BE2C (cell line): Measurements from ENCODE around the gene SLC2A6.

Experiments
- DNase-seq: peaks from one replicate; pipeline ENCODE4 v3.0.0-alpha.2; 2020
- H3K27me3 ChIP-seq: fragments of 250-450 bp; sonication (Bioruptor Pico); 2 replicates; pipeline ENCODE4 v1.5.1; 2020; ENCODE audit warnings: mild to moderate bottlenecking
- H3K36me3 ChIP-seq: fragments of 250-450 bp; sonication (Bioruptor Pico); 2 replicates; pipeline ENCODE4 v1.5.1; 2020; ENCODE audit warnings: mild to moderate bottlenecking
- H3K4me1 ChIP-seq: fragments of 250-450 bp; sonication (Bioruptor Pico); 2 replicates; pipeline ENCODE4 v1.5.1; 2020
- H3K4me3 ChIP-seq: 2 replicates; pipeline ENCODE4 v1.5.1; 2011; ENCODE audit warnings: low read depth, low read length
- H3K9me3 ChIP-seq: fragments of 250-450 bp; sonication (Bioruptor Pico); 2 replicates; pipeline ENCODE4 v1.5.1; 2020
- CTCF ChIP-seq: IDR thresholded peaks from 2 replicates; pipeline ENCODE4 v1.5.1; 2012; ENCODE audit warnings: mild to moderate bottlenecking, low read depth, low read length

SLC2A6 gene

GRCh38 chr9:133490201-133490681 is 11.3 kb upstream of the SLC2A6 start:
- peak; percentile 18 for DNase-seq
- TF ChIP-seq CTCF: 0 out of 2 replicates have a peak, but pooled peaks have one; percentile 6
- no peaks in the 10 kb centered on the region for H3K9me3 ChIP-seq
- no peak overlapping the region for H3K4me3 ChIP-seq
- H3K4me1 ChIP-seq: peaks cover 24% of the 10 kb centered on the region
- no peaks in the 10 kb centered on the region for H3K27me3 ChIP-seq
- no peaks in the 10 kb centered on the region for H3K36me3 ChIP-seq

GRCh38 chr9:133489253-133490190 is 10.6 kb upstream of the SLC2A6 start:
- H3K27me3 ChIP-seq: no peaks in the 10 kb centered on the region
- no peak for DNase-seq
- H3K36me3 ChIP-seq: no peaks in the 10 kb centered on the region
- H3K4me3 ChIP-seq: no peak overlapping the region
- no peak for TF ChIP-seq CTCF
- H3K9me3 ChIP-seq: no peaks in the 10 kb centered on the region
- peaks cover 28% of the 10 kb centered on the region for H3K4me1 ChIP-seq

GRCh38 chr9:133488686-133489252 is 9.9 kb upstream of the SLC2A6 start:
- no peak for TF ChIP-seq CTCF
- Histone ChIP-seq H3K27me3 (no peaks in the 10 kb centered on the region), H3K4me3 (no peak overlapping the region), H3K9me3 (no peaks in the 10 kb centered on the region), H3K36me3 (no peaks in the 10 kb centered on the region), H3K4me1 (peaks cover 31% of the 10 kb centered on the region)
- DNase-seq: no peak

GRCh38 chr9:133487331-133487725 is 8.4 kb upstream of the SLC2A6 start:
- H3K36me3 ChIP-seq: no peaks in the 10 kb centered on the region
- no peak for DNase-seq
- H3K27me3 ChIP-seq: no peaks in the 10 kb centered on the region
- no peak for TF ChIP-seq CTCF
- peaks cover 22% of the 10 kb centered on the region for H3K4me1 ChIP-seq
- no peaks in the 10 kb centered on the region for H3K9me3 ChIP-seq
- no peak overlapping the region for H3K4me3 ChIP-seq

- no peaks in the 10 kb centered on the region for H3K9me3 ChIP-seq
- TF ChIP-seq CTCF: no peak
- no peaks in the 10 kb centered on the region for H3K36me3 ChIP-seq
- DNase-seq: peak; percentile 20
- H3K4me3 ChIP-seq: no peak overlapping the region
- H3K4me1 ChIP-seq: peaks cover 18% of the 10 kb centered on the region
- no peaks in the 10 kb centered on the region for H3K27me3 ChIP-seq
Observed at GRCh38 chr9:133485531-133486260, 6.8 kb upstream of the SLC2A6 start.
